Activated T-helper 17 cell treated with anti-CD3 and anti-CD28 coated beads, Interleukin-2, amount 50 U/mL, for 72 hours (primary cell): Measurements from ENCODE around the gene WHRN. TPM values are rescaled to one million over a fixed set of nuclear protein-coding genes. Genes with fewer than 3 reads are reported as not detected.

Experiments used
- ATAC-seq: fragments of 150-1000 bp; cut with Tn5 transposase; replicated peaks from 2 replicates; pipeline ENCODE4 v1.10.0; 2021; ENCODE audit warnings: mild to moderate bottlenecking, moderate library complexity
- H3K27ac Mint-ChIP-seq: one replicate; pipeline ENCODE4 v1.8.0; 2022; ENCODE audit warnings: mixed read lengths
- H3K27me3 Mint-ChIP-seq: one replicate; pipeline ENCODE4 v1.8.0; 2022; ENCODE audit warnings: mixed read lengths
- H3K36me3 Mint-ChIP-seq: one replicate; pipeline ENCODE4 v1.8.0; 2022; ENCODE audit warnings: low read depth, mild to moderate bottlenecking, mixed read lengths
- H3K4me1 Mint-ChIP-seq: one replicate; pipeline ENCODE4 v1.8.0; 2022; ENCODE audit warnings: mixed read lengths
- H3K4me3 Mint-ChIP-seq: one replicate; pipeline ENCODE4 v1.8.0; 2022; ENCODE audit warnings: mild to moderate bottlenecking, mixed read lengths
- H3K9me3 Mint-ChIP-seq: one replicate; pipeline ENCODE4 v1.8.0; 2022; ENCODE audit warnings: mixed read lengths
- total RNA-seq, 2 donors: library from RNA; stranded (reverse); gene quantifications; one replicate each; pipeline ENCODE4 v1.2.3, GENCODE V29; 2022

Gene WHRN
- total RNA-seq, 2 donors from 2014 or later: 4.0 to 29.1 TPM

DNA sequence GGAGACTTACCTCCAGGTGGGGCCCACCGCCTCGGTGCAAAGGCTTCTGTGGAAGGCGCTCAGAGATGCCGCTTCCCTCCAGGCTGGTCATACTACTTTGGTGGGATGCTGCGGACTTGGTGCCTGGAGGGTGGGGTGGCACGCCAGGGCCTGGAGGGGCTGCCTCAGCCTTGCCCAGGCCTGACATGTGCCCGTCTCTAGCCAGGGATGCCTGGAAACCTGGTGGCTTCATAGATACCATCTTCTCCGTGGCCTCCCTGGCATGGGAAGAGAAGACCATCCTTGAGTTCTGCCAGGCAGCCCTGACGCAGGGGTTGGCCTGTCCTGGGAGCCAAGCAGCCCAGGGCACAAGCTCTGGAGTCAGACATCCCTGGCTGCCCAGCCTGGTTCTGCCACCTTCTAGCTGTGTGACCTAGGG, 147.4 kb downstream of the WHRN start:
- H3K4me1 Mint-ChIP-seq: peaks cover 26% of the 10 kb centered on the region
- H3K27me3 Mint-ChIP-seq: no peaks in the 10 kb centered on the region
- ATAC-seq: no peak
- H3K27ac Mint-ChIP-seq: peak overlapping the region; percentile 77
- peaks cover 100% of the 10 kb centered on the region for H3K36me3 Mint-ChIP-seq
- H3K4me3 Mint-ChIP-seq: no peak overlapping the region
- H3K9me3 Mint-ChIP-seq: no peaks in the 10 kb centered on the region

DNA sequence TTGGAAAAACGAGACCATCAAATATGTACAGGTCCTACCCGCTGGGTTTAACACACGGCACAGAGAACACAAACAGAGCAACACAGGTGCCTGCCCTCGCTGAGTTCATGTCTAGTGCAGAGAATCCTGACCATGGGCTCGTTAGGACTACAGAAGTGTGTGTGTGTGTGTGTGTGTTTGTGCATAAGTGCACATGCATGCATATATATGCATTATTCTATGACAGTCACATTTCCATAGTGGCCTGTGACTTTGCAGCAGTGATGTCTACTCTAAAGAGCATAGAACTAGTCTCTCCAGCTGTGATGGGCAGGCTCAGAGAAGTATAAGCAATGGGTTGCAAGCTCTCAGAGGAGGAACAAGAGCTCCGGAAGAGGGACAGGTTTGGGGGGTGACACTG, 147.9 kb downstream of the WHRN start:
- ATAC-seq: no peak
- H3K9me3 Mint-ChIP-seq: no peaks in the 10 kb centered on the region
- peak overlapping the region; percentile 77 for H3K27ac Mint-ChIP-seq
- no peak overlapping the region for H3K4me3 Mint-ChIP-seq
- H3K27me3 Mint-ChIP-seq: no peaks in the 10 kb centered on the region
- H3K36me3 Mint-ChIP-seq: peaks cover 100% of the 10 kb centered on the region
- peaks cover 23% of the 10 kb centered on the region for H3K4me1 Mint-ChIP-seq

DNA sequence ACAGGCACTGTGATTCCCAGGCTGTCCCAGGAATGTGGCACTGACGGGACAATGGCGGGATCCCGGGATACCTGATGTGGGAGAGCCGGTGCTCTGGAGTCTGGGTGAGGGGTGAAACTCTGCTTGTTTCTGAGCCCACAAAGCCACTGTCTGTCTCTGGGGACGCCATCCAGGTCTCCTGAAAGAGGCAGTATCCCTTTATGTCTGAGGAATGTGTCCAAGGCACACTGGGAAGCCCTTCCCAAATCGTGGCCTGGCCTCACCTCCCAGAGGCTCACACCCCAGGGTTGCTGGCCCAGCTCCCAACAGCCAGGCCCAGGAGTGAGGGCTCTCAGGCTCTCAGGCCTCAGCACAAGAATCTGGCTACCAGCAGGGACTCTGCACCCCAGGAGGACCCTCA, 148.5 kb downstream of the WHRN start:
- Mint-ChIP-seq H3K4me3 (no peak overlapping the region), H3K9me3 (no peaks in the 10 kb centered on the region), H3K27me3 (no peaks in the 10 kb centered on the region), H3K4me1 (peaks cover 23% of the 10 kb centered on the region), H3K36me3 (peaks cover 100% of the 10 kb centered on the region), H3K27ac (peak overlapping the region; percentile 85)
- ATAC-seq: no peak

DNA sequence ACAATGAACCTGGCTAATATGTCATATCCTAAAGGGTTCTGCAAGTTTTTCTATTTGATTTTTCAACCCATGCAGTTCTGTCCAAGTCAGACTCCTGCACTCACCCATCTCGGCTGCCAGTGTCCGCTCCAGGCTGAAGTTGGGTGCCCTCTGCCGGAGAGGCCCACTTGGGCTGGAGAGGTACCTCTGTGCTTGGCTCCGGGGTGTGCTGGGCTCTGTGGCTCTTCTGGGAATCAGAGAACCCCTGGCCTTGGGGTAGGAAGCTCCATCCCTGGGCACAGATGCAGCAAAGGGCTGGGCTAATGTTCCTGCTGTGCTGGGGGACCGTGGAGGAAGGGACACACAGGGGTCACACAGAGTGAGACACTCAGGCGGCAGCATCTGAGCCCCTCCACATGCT, 149.5 kb downstream of the WHRN start:
- Mint-ChIP-seq H3K4me1 (peaks cover 15% of the 10 kb centered on the region), H3K27ac (peak overlapping the region; percentile 85), H3K27me3 (no peaks in the 10 kb centered on the region), H3K4me3 (no peak overlapping the region), H3K36me3 (peaks cover 100% of the 10 kb centered on the region), H3K9me3 (no peaks in the 10 kb centered on the region)
- ATAC-seq: no peak

Other genes with a start within 250 kb of the WHRN start
- gene ORM1, start 182.4 kb downstream of the WHRN start, total RNA-seq: not detected
- not detected for gene ORM2, start 175.6 kb downstream of the WHRN start, total RNA-seq
- 100 to 1,000 TPM; 169 to 184 TPM for gene AKNA, start 117.5 kb downstream of the WHRN start, total RNA-seq
- gene ATP6V1G1, start 82.3 kb upstream of the WHRN start, total RNA-seq: 10 to 100 TPM; 33.5 to 37.9 TPM
- gene TMEM268, start 105.8 kb upstream of the WHRN start, total RNA-seq: 10 to 100 TPM; 12.6 to 21.0 TPM
- not detected for gene TEX53, start 152.3 kb upstream of the WHRN start, total RNA-seq
- under 1 TPM; 0.42 to 0.67 TPM for gene TEX48, start 176.7 kb upstream of the WHRN start, total RNA-seq